Measurements from ENCODE around the gene GFRA3. TPM values are rescaled to one million over a fixed set of nuclear protein-coding genes. Genes with fewer than 3 reads are reported as not detected.

The GFRA3 gene
- total RNA-seq, 1 experiment from 2014 or later, result 0.83 TPM

- H3K4me1 Mint-ChIP-seq (ENCODE audit: low read depth, unreplicated experiment), result peaks cover 10% of the 10 kb centered on the region
- CTCF ChIA-PET, result no interaction called here
- no peaks in the 10 kb centered on the region for H3K36me3 Mint-ChIP-seq (ENCODE audit: insufficient read depth, unreplicated experiment)
- BruUV-seq (replicated peaks), result no TSS peak
- no peak for DNase-seq
- H3K27me3 Mint-ChIP-seq (ENCODE audit: unreplicated experiment), result no peaks in the 10 kb centered on the region
- H3K9me3 Mint-ChIP-seq (ENCODE audit: low read depth, unreplicated experiment), result no peaks in the 10 kb centered on the region
- intact Hi-C loops (cut with micrococcal nuclease; ENCODE audit: unreplicated experiment), result no loop called here
- H3K27ac Mint-ChIP-seq (ENCODE audit: unreplicated experiment), result no peak overlapping the region
- no peak overlapping the region for H3K4me3 Mint-ChIP-seq (ENCODE audit: low read depth, unreplicated experiment)
- TF ChIP-seq, protein P1, sequence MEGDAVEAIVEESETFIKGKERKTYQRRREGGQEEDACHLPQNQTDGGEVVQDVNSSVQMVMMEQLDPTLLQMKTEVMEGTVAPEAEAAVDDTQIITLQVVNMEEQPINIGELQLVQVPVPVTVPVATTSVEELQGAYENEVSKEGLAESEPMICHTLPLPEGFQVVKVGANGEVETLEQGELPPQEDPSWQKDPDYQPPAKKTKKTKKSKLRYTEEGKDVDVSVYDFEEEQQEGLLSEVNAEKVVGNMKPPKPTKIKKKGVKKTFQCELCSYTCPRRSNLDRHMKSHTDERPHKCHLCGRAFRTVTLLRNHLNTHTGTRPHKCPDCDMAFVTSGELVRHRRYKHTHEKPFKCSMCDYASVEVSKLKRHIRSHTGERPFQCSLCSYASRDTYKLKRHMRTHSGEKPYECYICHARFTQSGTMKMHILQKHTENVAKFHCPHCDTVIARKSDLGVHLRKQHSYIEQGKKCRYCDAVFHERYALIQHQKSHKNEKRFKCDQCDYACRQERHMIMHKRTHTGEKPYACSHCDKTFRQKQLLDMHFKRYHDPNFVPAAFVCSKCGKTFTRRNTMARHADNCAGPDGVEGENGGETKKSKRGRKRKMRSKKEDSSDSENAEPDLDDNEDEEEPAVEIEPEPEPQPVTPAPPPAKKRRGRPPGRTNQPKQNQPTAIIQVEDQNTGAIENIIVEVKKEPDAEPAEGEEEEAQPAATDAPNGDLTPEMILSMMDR (IDR thresholded peaks at IDR 0.05; ENCODE audit: unreplicated experiment), result no peak
These were observed 45.0 kb downstream of the GFRA3 start for GRCh38 chr5:138229387-138229786.

DNA sequence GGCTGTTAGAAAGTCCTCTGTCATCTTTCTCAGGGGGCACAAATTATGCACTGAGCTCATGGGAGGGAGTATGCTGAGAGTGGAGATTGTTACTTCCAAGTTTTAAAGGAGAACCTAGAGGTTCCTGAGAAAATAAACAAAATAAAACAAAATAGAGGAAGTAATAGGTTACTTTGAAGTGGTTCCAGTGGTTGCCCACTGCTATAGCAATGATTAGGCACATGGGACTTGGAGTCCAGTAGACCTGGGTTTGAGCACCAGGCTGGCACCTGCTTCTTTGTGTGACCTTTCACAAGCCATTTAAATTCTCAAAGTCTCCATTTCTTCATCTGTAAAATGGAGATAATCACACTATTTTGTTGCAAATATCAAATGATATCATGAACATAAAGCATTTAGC lies 47.5 kb downstream of the GFRA3 start:
- H3K27me3 Mint-ChIP-seq (ENCODE audit: unreplicated experiment), result no peaks in the 10 kb centered on the region
- intact Hi-C loops (cut with micrococcal nuclease; ENCODE audit: unreplicated experiment), result no loop called here
- TF ChIP-seq, protein P1 (IDR thresholded peaks at IDR 0.05; ENCODE audit: unreplicated experiment), result no peak
- H3K9me3 Mint-ChIP-seq (ENCODE audit: low read depth, unreplicated experiment), result no peaks in the 10 kb centered on the region
- H3K4me3 Mint-ChIP-seq (ENCODE audit: low read depth, unreplicated experiment), result no peak overlapping the region
- no peaks in the 10 kb centered on the region for H3K36me3 Mint-ChIP-seq (ENCODE audit: insufficient read depth, unreplicated experiment)
- peaks cover 18% of the 10 kb centered on the region for H3K4me1 Mint-ChIP-seq (ENCODE audit: low read depth, unreplicated experiment)
- H3K27ac Mint-ChIP-seq (ENCODE audit: unreplicated experiment), result no peak overlapping the region
- DNase-seq, result no peak
- no TSS peak for BruUV-seq (replicated peaks)
- CTCF ChIA-PET, result no interaction called here

DNA sequence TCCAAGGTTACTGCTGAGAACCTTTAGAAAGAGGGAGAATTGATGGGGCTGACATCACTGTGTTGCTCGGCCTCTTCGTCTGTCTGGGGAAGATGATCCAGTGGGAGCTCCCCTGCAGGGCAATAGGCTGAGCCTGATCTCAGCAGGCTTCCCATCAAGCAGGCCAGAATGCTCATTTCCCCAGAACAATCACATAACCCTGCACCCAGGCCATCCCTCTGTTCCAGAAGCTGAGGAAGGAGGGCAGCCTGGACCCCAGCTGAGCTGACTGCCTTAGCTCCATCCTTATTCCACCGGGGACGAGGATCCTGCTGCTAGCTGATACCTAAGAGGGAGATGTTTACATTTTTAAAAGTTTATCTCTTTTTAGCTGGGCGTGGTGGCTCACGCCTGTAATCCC lies 49.7 kb downstream of the GFRA3 start:
- TF ChIP-seq, protein P1 (IDR thresholded peaks at IDR 0.05; ENCODE audit: unreplicated experiment), result no peak
- intact Hi-C loops (cut with micrococcal nuclease; ENCODE audit: unreplicated experiment), result loop anchor here (5.0 kb wide), 1 partner anchor 113 kb away; the partner anchor contains the start of gene FAM53C
- H3K4me1 Mint-ChIP-seq (ENCODE audit: low read depth, unreplicated experiment), result peaks cover 8% of the 10 kb centered on the region
- CTCF ChIA-PET, result no interaction called here
- no peaks in the 10 kb centered on the region for H3K36me3 Mint-ChIP-seq (ENCODE audit: insufficient read depth, unreplicated experiment)
- H3K27me3 Mint-ChIP-seq (ENCODE audit: unreplicated experiment), result no peaks in the 10 kb centered on the region
- H3K27ac Mint-ChIP-seq (ENCODE audit: unreplicated experiment), result no peak overlapping the region
- H3K9me3 Mint-ChIP-seq (ENCODE audit: low read depth, unreplicated experiment), result no peaks in the 10 kb centered on the region
- no peak for DNase-seq
- no TSS peak for BruUV-seq (replicated peaks)
- H3K4me3 Mint-ChIP-seq (ENCODE audit: low read depth, unreplicated experiment), result no peak overlapping the region

GRCh38 chr5:138223532-138223931 lies 50.9 kb downstream of the GFRA3 start:
- Mint-ChIP-seq H3K36me3 (ENCODE audit: insufficient read depth, unreplicated experiment) (no peaks in the 10 kb centered on the region), H3K9me3 (ENCODE audit: low read depth, unreplicated experiment) (peaks cover 2% of the 10 kb centered on the region), H3K4me3 (ENCODE audit: low read depth, unreplicated experiment) (no peak overlapping the region), H3K27ac (ENCODE audit: unreplicated experiment) (no peak overlapping the region), H3K27me3 (ENCODE audit: unreplicated experiment) (no peaks in the 10 kb centered on the region), H3K4me1 (ENCODE audit: low read depth, unreplicated experiment) (peaks cover 8% of the 10 kb centered on the region)
- TF ChIP-seq, protein P1 (IDR thresholded peaks at IDR 0.05; ENCODE audit: unreplicated experiment), result no peak
- CTCF ChIA-PET, result interaction anchor here (0.6 to 1.9 kb wide), 6 partner anchors 58 to 158 kb away, joined by 3 to 10 read pairs (median 5); partner anchors contain the start of gene CDC25C
- intact Hi-C loops (cut with micrococcal nuclease; ENCODE audit: unreplicated experiment), result loop anchor here (1.0 to 5.0 kb wide), 2 partner anchors 60 to 114 kb away; partner anchors contain the start of gene FAM53C
- no peak for DNase-seq
- no TSS peak for BruUV-seq (replicated peaks)

All from Calu3 (cell line).